ENCODE measurements around the gene RFX2.
"Not testable (repeated sequence)": the region's sequence is repeated elsewhere in the genome, so short reads cannot be mapped to it uniquely, and the experiment has no call there.

The RFX2 gene

GRCh38 chr19:6110360-6110977 is at the start of gene RFX2:
Gene RFX2, minus strand, starts transcription at chr19:6110500. Its CDS starts 63,004 bp downstream, at chr19:6047496.
- DNase-seq (ENCODE audit: low spot score), result peak; percentile 99

DNA sequence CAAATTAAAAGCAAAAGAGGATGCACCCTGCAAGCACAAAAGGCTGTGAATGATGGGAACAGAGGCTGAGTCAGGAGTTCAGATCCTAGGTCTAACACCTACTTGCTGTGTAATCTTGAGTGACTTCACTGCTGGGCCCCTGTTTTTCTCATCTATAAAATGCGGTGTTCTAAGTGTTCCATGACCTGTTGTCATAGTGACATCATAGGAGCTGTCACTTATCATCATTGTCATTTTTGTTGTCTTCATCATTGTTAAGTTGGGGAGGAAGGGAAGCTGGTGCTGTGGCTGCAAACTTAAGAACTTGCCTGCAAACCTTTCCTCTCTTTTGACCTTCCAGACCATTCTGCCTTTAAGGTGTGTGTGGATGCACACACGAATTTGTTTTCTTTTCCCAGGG is 45.7 kb upstream of the RFX2 start:
- DNase-seq (ENCODE audit: low spot score), result no peak

GRCh38 chr19:6150289-6150688 is 40.0 kb upstream of the RFX2 start:
- no peak for DNase-seq (ENCODE audit: low spot score)

DNA sequence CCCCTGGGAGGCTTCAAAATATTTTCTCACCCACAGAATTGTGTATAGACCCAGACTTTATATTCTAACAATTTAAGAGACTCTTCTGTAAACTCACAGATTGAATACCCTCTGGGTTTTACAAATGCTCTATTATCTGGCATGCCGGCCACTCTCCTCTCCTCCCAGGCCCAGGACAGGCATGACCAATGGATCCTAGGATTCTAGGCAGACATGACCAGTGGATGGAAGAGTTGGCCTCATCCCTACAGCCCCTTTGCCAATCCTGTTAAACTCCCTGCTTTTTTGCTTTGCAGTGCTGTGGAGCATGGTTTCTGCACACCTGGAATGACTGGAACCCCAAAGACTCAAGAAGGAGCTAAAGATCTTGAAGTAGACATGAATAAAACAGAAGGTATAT is 30.9 kb upstream of the RFX2 start:
- no peak for DNase-seq (ENCODE audit: low spot score)

- DNase-seq (ENCODE audit: low spot score), result no peak
These were observed 28.2 kb upstream of the RFX2 start for GRCh38 chr19:6138511-6138910.

DNA sequence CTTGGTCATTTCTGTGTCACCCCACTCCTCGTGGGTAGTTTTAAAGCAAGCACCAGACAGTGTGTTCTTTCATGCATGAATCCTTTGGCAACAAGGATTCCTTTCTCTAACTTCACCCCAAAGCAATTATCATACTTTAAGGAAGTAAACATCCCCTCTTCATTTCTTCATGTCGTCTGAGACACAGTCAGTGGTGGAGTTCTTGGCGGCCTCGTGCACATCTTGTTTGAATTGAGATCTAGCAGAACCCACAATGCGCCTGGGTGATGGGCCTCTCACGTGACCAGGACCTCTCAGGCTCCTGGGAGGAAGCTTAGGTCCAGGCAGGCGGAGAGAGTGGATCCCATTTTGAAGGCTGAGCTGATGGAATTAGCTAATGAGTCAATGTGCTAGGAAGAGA is 27.8 kb upstream of the RFX2 start:
- no peak for DNase-seq (ENCODE audit: low spot score)

- no peak for DNase-seq (ENCODE audit: low spot score)
These were observed 22.9 kb upstream of the RFX2 start for GRCh38 chr19:6133231-6133630.

DNA sequence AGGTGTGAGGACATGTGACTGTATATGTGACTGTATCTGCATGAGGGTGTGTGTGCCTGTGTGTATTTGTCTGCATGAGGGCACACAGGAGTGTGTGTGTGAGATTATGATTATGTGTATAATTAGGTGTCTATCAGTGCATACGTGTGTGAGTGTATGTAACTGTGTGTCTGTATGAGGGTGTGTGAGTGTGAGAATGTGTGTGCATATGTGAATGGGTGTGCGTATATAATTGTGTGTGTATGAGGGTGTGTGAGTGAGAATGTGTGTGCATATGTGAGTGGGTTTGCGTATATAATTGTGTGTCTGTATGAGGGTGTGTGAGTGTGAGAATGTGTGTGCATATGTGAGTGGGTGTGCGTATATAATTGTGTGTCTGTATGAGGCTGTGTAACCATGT is 22.2 kb upstream of the RFX2 start:
- DNase-seq (ENCODE audit: low spot score), result no peak

DNA sequence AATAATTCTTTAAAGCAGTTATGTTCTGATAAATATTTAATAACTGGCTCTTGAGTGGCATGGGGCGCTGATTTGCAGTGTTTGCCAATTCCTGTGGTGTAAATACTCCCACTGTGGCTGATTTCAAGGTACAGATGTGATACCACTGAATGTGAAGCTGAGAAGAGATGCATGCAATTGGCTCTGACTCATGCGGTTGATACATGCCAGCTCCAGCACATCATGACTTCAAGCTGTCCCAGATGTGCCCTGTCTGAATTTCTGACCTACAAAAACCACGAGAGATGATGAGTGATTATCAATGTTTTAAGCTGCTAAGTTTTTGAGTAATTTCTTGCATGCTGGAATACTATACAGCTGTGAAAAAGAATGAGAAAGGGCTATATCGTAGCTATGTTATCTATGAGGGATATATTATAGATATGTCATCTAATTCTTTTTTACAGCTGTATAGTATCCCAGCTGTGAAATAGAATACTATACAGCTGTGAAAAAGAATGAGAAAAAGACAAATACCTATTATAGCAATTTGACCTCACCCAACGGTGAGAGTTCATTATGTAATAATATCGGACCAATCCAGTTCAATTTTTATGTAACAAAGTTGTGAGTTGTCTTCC is 17.5 kb upstream of the RFX2 start:
- DNase-seq (ENCODE audit: low spot score), result no peak

GRCh38 chr19:6126335-6126974 is 16.2 kb upstream of the RFX2 start:
- no peak for DNase-seq (ENCODE audit: low spot score)

GRCh38 chr19:6125571-6125989 is 15.3 kb upstream of the RFX2 start:
- DNase-seq (ENCODE audit: low spot score), result peak; percentile 77

GRCh38 chr19:6119031-6119430 is 8.7 kb upstream of the RFX2 start:
- DNase-seq (ENCODE audit: low spot score), result no peak

DNA sequence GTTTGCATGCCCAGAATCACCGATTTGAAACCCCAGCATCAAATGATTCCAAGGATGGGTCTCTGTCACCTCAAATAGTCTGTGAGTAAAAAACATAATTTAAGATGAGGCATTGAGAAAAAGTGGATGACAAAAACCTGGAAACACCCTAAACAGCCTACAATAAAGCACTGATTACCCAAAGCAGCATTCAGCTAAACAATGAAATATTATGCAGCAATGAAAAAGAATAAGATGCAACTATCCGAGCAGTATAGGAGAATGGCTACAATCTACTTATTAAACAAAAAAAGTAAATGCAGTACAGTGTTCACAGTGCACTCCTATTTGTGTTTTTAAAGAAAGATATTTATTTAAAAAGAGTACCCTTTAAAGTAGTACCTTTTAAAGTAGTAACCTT is 7.7 kb upstream of the RFX2 start:
- DNase-seq (ENCODE audit: low spot score), result no peak

DNA sequence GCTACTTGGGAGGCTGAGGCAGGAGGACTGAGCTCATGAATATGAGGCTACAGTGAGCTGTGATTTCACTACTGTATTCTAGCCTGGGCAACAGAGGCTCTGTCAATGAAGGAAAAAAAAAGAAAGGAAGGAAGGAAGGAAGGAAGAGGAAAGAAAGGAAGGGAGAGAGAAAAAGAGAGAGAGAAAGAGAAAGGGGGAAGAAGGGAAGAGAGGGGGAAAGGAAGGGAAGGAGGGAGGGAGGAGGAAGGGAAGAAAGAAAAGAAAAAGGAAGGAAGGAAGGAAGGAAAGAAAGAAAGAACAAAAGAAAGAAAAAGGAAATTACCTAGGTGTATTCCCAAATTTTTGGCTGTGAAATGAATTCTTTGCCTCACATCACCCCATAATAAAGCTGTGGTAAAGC is 7.2 kb upstream of the RFX2 start:
- no peak for DNase-seq (ENCODE audit: low spot score)

DNA sequence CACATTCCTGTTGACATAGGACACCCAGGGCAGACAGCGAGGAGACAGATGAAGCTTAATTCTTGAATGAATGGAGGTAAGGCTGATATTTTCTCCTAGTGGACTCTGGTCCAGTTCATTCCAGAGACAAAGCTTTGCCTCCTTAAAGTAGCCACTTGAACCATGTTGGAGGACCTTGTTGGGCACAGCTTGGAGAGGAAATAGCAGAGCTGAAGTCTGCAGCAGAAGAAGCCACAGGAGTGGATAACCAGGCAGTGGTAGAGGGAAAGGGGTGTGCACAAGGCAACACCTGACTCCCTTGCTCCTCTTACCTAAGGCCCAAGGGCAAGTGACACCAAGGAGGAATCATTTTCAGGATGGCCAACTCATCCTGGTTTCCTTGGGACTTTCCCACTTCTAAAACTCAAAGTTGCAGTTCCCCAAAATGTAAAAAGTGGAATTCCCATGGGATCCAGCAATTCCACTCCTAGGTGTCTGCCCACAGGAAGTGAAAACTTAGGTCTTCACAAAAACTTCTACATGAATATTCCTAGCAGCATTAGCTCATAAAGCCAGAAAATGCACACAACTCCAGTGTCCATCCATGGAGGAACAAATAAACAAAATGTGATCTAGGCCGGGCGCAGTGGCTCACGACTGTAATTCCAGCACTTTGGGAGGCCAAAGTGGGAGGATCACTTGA is 6.6 kb upstream of the RFX2 start:
- no peak for DNase-seq (ENCODE audit: low spot score)

GRCh38 chr19:6115992-6116391 is 5.7 kb upstream of the RFX2 start:
- no peak for DNase-seq (ENCODE audit: low spot score)

DNA sequence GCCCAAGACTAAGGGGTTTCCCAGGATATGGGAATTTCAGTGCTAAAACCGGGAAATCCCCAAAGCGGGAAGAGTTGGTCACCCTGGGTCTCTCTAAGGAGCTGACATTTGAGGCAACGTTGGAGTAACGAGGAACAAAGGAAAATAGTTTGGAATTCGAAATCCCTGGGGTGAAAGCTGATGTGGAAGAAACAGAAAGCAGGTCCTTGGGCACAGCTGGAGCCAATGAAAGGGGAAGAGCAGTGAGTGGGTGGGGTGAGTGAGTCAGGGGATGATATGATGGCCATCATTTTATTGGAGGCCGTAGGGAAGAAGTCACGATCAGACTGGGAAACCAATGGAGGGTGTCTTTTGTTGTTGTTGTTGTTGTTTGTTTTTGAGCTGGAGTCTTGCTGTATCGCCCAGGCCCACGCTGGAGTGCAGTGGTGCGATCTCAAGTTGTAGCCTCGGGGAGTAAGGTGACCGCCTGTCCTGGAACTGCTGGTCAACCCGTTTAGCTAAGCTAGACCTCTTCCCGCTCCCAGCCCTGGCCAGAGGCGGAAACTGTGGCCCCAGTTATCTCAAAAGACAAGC is 3.4 kb upstream of the RFX2 start:
- DNase-seq (ENCODE audit: low spot score), result no peak

- no peak for DNase-seq (ENCODE audit: low spot score)
These were observed 353 bp downstream of the RFX2 start for GRCh38 chr19:6109947-6110346.

- DNase-seq (ENCODE audit: low spot score), result peak; percentile 68
These were observed 1.3 kb downstream of the RFX2 start for GRCh38 chr19:6108721-6109633.

GRCh38 chr19:6106643-6107294 is 3.5 kb downstream of the RFX2 start:
- not testable (repeated sequence) for DNase-seq (ENCODE audit: low spot score)

DNA sequence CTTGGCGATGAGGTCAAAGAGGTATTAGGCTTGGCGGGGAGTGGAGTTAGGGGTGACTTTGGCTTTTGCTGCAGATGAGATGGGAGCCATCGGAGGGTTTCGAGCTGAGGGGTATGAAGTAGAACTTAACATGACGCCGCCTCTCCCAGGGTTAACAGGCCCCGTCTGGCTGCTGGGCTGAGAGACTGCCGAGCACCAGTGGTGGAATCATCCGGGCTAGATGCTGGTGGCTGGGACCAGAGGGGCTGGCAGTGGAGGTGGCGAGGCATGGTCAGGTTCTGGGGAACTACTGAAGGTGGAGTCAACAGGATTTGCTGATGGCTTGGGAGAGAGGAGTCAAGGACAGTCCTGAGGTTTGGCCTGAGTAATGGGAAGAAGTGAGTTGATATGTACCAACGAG is 4.9 kb downstream of the RFX2 start:
- DNase-seq (ENCODE audit: low spot score), result no peak

All from CD4-positive, alpha-beta T cell treated with Interleukin-15 for 4 hours (primary cell).